HG02642 (cell line): ENCODE results near the gene DPRX.

Source experiments
- ATAC-seq: cut with Tn5 transposase; IDR thresholded peaks from one replicate; pipeline ENCODE4 v1.9.1; 2021; ENCODE audit warnings: mild to moderate bottlenecking; ENCODE audit not compliant: unreplicated experiment, poor library complexity

The DPRX gene

GRCh38 chr19:53631949-53632407 is at the start of gene DPRX:
Gene DPRX (plus strand): TSS chr19:53631999. CDS start chr19:53632107, 108 bp downstream.
- ATAC-seq: no peak

- ATAC-seq: no peak
Measured at GRCh38 chr19:53583181-53583580, 48.6 kb upstream of the DPRX start.

GRCh38 chr19:53586277-53586691 is 45.5 kb upstream of the DPRX start:
- no peak for ATAC-seq

GRCh38 chr19:53594811-53595509 is 36.8 kb upstream of the DPRX start:
- ATAC-seq: no peak

- ATAC-seq: no peak
Measured at GRCh38 chr19:53595510-53595867, 36.3 kb upstream of the DPRX start.

GRCh38 chr19:53596056-53596455 is 35.7 kb upstream of the DPRX start:
- no peak for ATAC-seq

GRCh38 chr19:53597023-53597422 is 34.8 kb upstream of the DPRX start:
- ATAC-seq: no peak

- ATAC-seq: no peak
Measured at GRCh38 chr19:53598361-53598760, 33.4 kb upstream of the DPRX start.

- no peak for ATAC-seq
Measured at GRCh38 chr19:53600217-53600616, 31.6 kb upstream of the DPRX start.

- no peak for ATAC-seq
Measured at GRCh38 chr19:53606031-53606430, 25.8 kb upstream of the DPRX start.

GRCh38 chr19:53608381-53608780 is 23.4 kb upstream of the DPRX start:
- ATAC-seq: no peak

GRCh38 chr19:53612762-53613526 is 18.9 kb upstream of the DPRX start:
- ATAC-seq: no peak

GRCh38 chr19:53621885-53622740 is 9.7 kb upstream of the DPRX start:
- ATAC-seq: no peak

GRCh38 chr19:53624771-53625545 is 6.8 kb upstream of the DPRX start:
- ATAC-seq: no peak

- no peak for ATAC-seq
Measured at GRCh38 chr19:53626486-53626885, 5.3 kb upstream of the DPRX start.

GRCh38 chr19:53626976-53627375 is 4.8 kb upstream of the DPRX start:
- ATAC-seq: no peak

- ATAC-seq: no peak
Measured at GRCh38 chr19:53634768-53635167, 3.0 kb downstream of the DPRX start.

- no peak for ATAC-seq
Measured at GRCh38 chr19:53639471-53639870, 7.7 kb downstream of the DPRX start.

GRCh38 chr19:53642381-53643099 is 10.7 kb downstream of the DPRX start:
- ATAC-seq: no peak
